SU-DHL-6 (cell line): ENCODE data around the gene NAA40.

Experiments used
- CTCF ChIP-seq: fragments of 200-600 bp; sonication (generic); IDR thresholded peaks from one replicate; pipeline ENCODE4 v1.5.1; 2017; ENCODE audit warnings: antibody characterized with exemption, mild to moderate bottlenecking, low read length, moderate library complexity; ENCODE audit not compliant: insufficient read depth, poor library complexity, severe bottlenecking
- EZH2phosphoT487 ChIP-seq: fragments of 200-600 bp; sonication (generic), shearing (Covaris generic); conservative IDR thresholded peaks from 2 replicates; pipeline ENCODE4 v1.6.1; 2018; ENCODE audit warnings: mild to moderate bottlenecking, antibody characterized with exemption, low read length, moderate library complexity, mixed read lengths

GRCh38 chr11:63944987-63945386 lies 6.2 kb downstream of the NAA40 start:
- TF ChIP-seq CTCF (no peak), EZH2phosphoT487 (no peak)
